Body of pancreas (tissue), 4 donors: Measurements from ENCODE around the gene NRF1.

ENCODE experiments used
- CTCF ChIP-seq, 7 experiments: fragments of 450-650 bp in 4 of 7; fragments of 200-600 bp in 3 of 7; sonication (generic) in 3 of 7; IDR thresholded peaks; one replicate each; pipeline ENCODE4 v1.5.1; 2016 to 2019; ENCODE audit warnings: antibody characterized with exemption in 7 of 7
- POLR2A ChIP-seq, 3 donors: fragments of 450-650 bp; IDR thresholded peaks; one replicate each; pipeline ENCODE4 v1.6.1; 2016; ENCODE audit warnings: antibody characterized with exemption in 3 of 3, mild to moderate bottlenecking in 2 of 3

GRCh38 chr7:129667116-129667515, 55.6 kb downstream of the NRF1 start:
- TF ChIP-seq CTCF (IDR thresholded peaks at IDR 0.05) (no peak), POLR2A (IDR thresholded peaks at IDR 0.05) (no peak)
